ENCODE measurements around the gene IL17RE. TPM values are rescaled to one million over a fixed set of nuclear protein-coding genes. Genes with fewer than 3 reads are reported as not detected.
"Not testable (repeated sequence)": the region's sequence is repeated elsewhere in the genome, so short reads cannot be mapped to it uniquely, and the experiment has no call there.

IL17RE gene
- total and polyA plus RNA-seq, 2 of the 13 experiments (the other 11 are each of a cell fraction or from before 2014, with no cell fraction given), result 14.5 to 24.1 TPM

DNA sequence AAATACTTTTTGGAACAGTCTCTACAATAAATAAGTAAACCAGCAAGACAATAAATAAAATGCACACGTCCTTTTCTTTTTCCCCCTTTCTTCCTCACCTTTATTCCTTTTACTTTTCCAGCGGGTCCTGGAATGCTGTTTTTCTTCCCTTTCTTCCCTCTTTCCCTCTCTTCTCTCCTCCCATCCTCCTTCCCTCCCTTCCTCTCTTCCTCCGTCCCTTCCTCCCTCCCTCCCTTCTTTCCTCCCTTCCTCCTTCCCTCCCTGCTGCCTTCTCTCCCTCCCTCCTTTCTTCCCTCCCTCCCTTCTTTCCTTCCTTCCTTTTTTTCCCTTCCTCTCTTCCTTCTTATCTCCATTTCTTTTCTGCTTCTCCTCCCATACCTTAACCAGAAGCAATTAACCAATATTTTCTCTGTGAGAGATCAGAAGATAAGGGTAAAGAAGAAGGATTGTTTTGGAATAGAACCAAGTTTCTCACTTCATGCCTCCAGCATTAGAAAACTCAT is 3.3 kb upstream of the IL17RE start (continued):
- TF ChIP-seq, protein P1, sequence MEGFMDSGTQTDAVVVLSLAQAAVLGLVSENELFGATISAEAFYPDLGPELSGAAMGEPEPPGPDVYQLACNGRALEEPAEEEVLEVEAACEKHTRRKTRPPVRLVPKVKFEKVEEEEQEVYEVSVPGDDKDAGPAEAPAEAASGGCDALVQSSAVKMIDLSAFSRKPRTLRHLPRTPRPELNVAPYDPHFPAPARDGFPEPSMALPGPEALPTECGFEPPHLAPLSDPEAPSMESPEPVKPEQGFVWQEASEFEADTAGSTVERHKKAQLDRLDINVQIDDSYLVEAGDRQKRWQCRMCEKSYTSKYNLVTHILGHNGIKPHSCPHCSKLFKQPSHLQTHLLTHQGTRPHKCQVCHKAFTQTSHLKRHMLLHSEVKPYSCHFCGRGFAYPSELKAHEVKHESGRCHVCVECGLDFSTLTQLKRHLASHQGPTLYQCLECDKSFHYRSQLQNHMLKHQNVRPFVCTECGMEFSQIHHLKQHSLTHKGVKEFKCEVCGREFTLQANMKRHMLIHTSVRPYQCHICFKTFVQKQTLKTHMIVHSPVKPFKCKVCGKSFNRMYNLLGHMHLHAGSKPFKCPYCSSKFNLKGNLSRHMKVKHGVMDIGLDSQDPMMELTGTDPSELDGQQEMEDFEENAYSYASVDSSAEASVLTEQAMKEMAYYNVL (CRISPR knock-in tag; IDR thresholded peaks at IDR 0.05; ENCODE audit: borderline replicate concordance), result peak; percentile 91
- TF ChIP-seq ZNF460 (CRISPR knock-in tag; IDR thresholded peaks at IDR 0.05; ENCODE audit: borderline replicate concordance) (no peak), PCBP1 (IDR thresholded peaks at IDR 0.05; ENCODE audit: borderline replicate concordance, low read depth, low read length) (0 out of 2 replicates have a peak, but pooled peaks have one; percentile 81)
- TF ChIP-seq, protein P2, sequence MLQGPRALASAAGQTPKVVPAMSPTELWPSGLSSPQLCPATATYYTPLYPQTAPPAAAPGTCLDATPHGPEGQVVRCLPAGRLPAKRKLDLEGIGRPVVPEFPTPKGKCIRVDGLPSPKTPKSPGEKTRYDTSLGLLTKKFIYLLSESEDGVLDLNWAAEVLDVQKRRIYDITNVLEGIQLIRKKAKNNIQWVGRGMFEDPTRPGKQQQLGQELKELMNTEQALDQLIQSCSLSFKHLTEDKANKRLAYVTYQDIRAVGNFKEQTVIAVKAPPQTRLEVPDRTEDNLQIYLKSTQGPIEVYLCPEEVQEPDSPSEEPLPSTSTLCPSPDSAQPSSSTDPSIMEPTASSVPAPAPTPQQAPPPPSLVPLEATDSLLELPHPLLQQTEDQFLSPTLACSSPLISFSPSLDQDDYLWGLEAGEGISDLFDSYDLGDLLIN (CRISPR knock-in tag; IDR thresholded peaks at IDR 0.05; ENCODE audit: borderline replicate concordance), result no peak

DNA sequence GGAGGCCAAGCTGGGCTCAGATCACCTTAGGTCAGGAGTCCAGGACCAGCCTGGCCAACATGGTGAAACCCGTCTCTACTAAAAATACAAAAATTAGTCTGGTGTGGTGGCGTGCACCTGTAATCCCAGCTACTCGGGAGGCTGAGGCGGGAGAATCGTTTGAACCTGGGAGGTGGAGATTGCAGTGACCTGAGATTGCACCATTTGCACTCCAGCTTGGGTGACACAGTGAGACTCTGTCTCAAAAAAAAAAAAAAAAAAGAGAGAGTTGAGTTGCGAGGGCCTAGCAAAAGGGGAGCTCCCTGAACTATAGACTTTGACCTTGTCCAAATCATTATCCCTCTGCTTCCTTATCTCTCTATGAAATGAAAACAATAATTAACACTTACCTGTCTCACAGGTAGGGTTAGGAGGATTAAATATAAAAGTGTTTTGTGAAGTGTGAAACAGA is 1.7 kb upstream of the IL17RE start:
- H3K27ac ChIP-seq (ENCODE audit: extremely low read length, insufficient read depth, low read length), result peak overlapping the region; percentile 100
- CTCF ChIA-PET (ENCODE audit: low intra/inter-chr PET ratio, low total read pairs); H3K9me3 ChIP-seq (ENCODE audit: low read length); H3K27me3 ChIP-seq (ENCODE audit: control insufficient read depth in 1 of 2, insufficient read depth in 2 of 2, low read length in 2 of 2); H3K36me3 ChIP-seq (replicated peaks in 1 of 2; ENCODE audit: control insufficient read depth in 1 of 2, insufficient read depth in 2 of 2, low read length in 2 of 2); in situ Hi-C loops (cut with HindIII; ENCODE audit: extremely low pct_ligation_motif_present, low pct_unique_long_range_greater_than_20kb); BruUV-seq (replicated peaks); ATAC-seq; H4K20me1 ChIP-seq (ENCODE audit: insufficient read depth, low read length); H3K9ac ChIP-seq (ENCODE audit: insufficient read depth, low read depth, low read length); H2AFZ ChIP-seq (ENCODE audit: low read length); TF ChIP-seq CREM (CRISPR knock-in tag; IDR thresholded peaks at IDR 0.05): not testable (repeated sequence)
- WGBS (ENCODE audit: low lambda C conversion rate), result 10% methylated on average over 6 of the region's 6 CpGs
- peak; percentile 84 for DNase-seq (ENCODE audit: low spot score)
- peak; percentile 53 for FAIRE-seq
- peaks cover 15% of the 10 kb centered on the region for H3K79me2 ChIP-seq (ENCODE audit: insufficient read depth, low read length)
- H3K4me1 ChIP-seq (ENCODE audit: insufficient read depth, low read length), result peaks cover 86% of the 10 kb centered on the region
- peak overlapping the region in 1 of 3 experiments; percentile 92; a peak in 1 of 6 replicates for H3K4me3 ChIP-seq (replicated peaks in 1 of 3; ENCODE audit: insufficient read depth in 1 of 3, low read depth in 2 of 3, low read length in 3 of 3)
- intact Hi-C loops (cut with micrococcal nuclease; ENCODE audit: unreplicated experiment), result loop anchor here (5.0 kb wide), 1 partner anchor 46 kb away; no protein-coding TSS in a partner anchor
- POLR2A ChIA-PET, result interaction anchor here (0.6 to 9.3 kb wide), 10 partner anchors 10 to 264 kb away, joined by 3 to 298 read pairs (median 12); partner anchors contain the start of genes ARPC4, CRELD1, IL17RC and JAGN1
- peak overlapping the region; percentile 97 for H3K4me2 ChIP-seq (ENCODE audit: low read depth, low read length)
- TF ChIP-seq ZNF746 (CRISPR knock-in tag; IDR thresholded peaks at IDR 0.05), result peak; percentile 85
- TF ChIP-seq ZNF644 (CRISPR knock-in tag; IDR thresholded peaks at IDR 0.05; ENCODE audit: low read depth), result 0 out of 2 replicates have a peak, but pooled peaks have one; percentile 26
- TF ChIP-seq TEAD3 (CRISPR knock-in tag; optimal IDR thresholded peaks at IDR 0.05; ENCODE audit: borderline replicate concordance), result peak; percentile 60
- TF ChIP-seq KDM6A (CRISPR knock-in tag; IDR thresholded peaks at IDR 0.05; ENCODE audit: low read depth), result peak; percentile 71; the same call in 1 of the 2 replicates
- 0 out of 2 replicates have a peak, but pooled peaks have one; percentile 49 for TF ChIP-seq MED13 (CRISPR knock-in tag; IDR thresholded peaks at IDR 0.05)
- TF ChIP-seq SMC3 (IDR thresholded peaks at IDR 0.05; ENCODE audit: low read length), result peak; percentile 19; the same call in 1 of the 2 replicates
- TF ChIP-seq PHF21A (CRISPR knock-in tag; IDR thresholded peaks at IDR 0.05), result peak; percentile 57
- TF ChIP-seq CREM (IDR thresholded peaks at IDR 0.05), result peak; percentile 71
- peak; percentile 100 for TF ChIP-seq RCOR2 (CRISPR knock-in tag; IDR thresholded peaks at IDR 0.05)
- peak; percentile 81 for TF ChIP-seq RARA (CRISPR knock-in tag; IDR thresholded peaks at IDR 0.05)
- TF ChIP-seq, protein P3, sequence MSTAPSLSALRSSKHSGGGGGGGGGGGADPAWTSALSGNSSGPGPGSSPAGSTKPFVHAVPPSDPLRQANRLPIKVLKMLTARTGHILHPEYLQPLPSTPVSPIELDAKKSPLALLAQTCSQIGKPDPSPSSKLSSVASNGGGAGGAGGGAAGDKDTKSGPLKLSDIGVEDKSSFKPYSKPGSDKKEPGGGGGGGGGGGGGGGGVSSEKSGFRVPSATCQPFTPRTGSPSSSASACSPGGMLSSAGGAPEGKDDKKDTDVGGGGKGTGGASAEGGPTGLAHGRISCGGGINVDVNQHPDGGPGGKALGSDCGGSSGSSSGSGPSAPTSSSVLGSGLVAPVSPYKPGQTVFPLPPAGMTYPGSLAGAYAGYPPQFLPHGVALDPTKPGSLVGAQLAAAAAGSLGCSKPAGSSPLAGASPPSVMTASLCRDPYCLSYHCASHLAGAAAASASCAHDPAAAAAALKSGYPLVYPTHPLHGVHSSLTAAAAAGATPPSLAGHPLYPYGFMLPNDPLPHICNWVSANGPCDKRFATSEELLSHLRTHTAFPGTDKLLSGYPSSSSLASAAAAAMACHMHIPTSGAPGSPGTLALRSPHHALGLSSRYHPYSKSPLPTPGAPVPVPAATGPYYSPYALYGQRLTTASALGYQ (CRISPR knock-in tag; IDR thresholded peaks at IDR 0.05), result peak; percentile 40; the same call in 1 of the 2 replicates
- TF ChIP-seq HDAC2 (CRISPR knock-in tag; IDR thresholded peaks at IDR 0.05), result peak; percentile 91
- peak; percentile 44; the same call in 1 of the 2 replicates for TF ChIP-seq HOXA3 (CRISPR knock-in tag; IDR thresholded peaks at IDR 0.05)
- TF ChIP-seq SAP130 (CRISPR knock-in tag; IDR thresholded peaks at IDR 0.05; ENCODE audit: low read depth), result peak; percentile 53

Data from HepG2 (cell line).